SH-SY5Y (cell line): ENCODE results near the gene MS4A6A.

Experiments
- GATA2 ChIP-seq: IDR thresholded peaks from 2 replicates; pipeline ENCODE4 v1.6.1; 2011; ENCODE audit warnings: mild to moderate bottlenecking, low read depth, low read length
- GATA3 ChIP-seq: IDR thresholded peaks from 2 replicates; pipeline ENCODE4 v1.6.1; 2011; ENCODE audit warnings: low read depth, mild to moderate bottlenecking, low read length, moderate library complexity

DNA sequence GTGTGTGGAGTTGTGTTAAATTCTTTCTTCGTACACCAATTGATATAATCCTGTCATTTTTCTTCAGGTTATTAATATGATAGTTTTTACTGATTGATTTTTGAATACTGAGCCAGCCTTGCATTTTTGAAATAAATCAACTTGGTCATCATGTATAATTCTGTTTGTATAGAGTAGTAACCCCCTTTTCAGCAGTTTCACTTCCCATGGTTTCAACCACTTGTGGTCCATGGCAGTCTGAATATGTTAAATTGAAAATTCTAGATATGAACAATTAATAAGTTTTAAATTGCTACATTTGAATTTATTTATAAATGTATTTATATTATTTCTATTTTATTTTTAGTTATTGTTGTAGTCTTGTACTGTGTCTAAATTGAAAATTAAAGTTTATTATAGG, 32.6 kb downstream of the MS4A6A start:
- TF ChIP-seq GATA2 (no peak), GATA3 (no peak)
